AG08396 (cell line): ENCODE results near the gene SCML2.
"Not testable (repeated sequence)": the region's sequence is repeated elsewhere in the genome, so short reads cannot be mapped to it uniquely, and the experiment has no call there.

ENCODE experiments used
- DNase-seq: peaks from one replicate; pipeline ENCODE4 v3.0.0; 2012; ENCODE audit warnings: low spot score, mixed read lengths

SCML2 gene

GRCh38 chrX:18354369-18355223 lies at the start of gene SCML2:
Gene SCML2 (minus strand): TSS chrX:18354688. CDS start chrX:18334071, 20,617 bp downstream.
- peak; percentile 63 for DNase-seq

GRCh38 chrX:18401848-18402213 lies 47.3 kb upstream of the SCML2 start:
- no peak for DNase-seq

GRCh38 chrX:18394477-18394876 lies 40.0 kb upstream of the SCML2 start:
- no peak for DNase-seq

GRCh38 chrX:18390941-18391538 lies 36.6 kb upstream of the SCML2 start:
- peak; percentile 48 for DNase-seq

GRCh38 chrX:18389966-18390365 lies 35.5 kb upstream of the SCML2 start:
- DNase-seq = no peak

- DNase-seq = no peak
Observed at GRCh38 chrX:18377796-18378195, 23.3 kb upstream of the SCML2 start.

- DNase-seq = not testable (repeated sequence)
Observed at GRCh38 chrX:18375131-18375805, 20.8 kb upstream of the SCML2 start.

GRCh38 chrX:18369096-18369495 lies 14.6 kb upstream of the SCML2 start:
- not testable (repeated sequence) for DNase-seq

GRCh38 chrX:18368402-18368801 lies 13.9 kb upstream of the SCML2 start:
- no peak for DNase-seq

- DNase-seq = no peak
Observed at GRCh38 chrX:18360867-18361266, 6.4 kb upstream of the SCML2 start.

- peak; percentile 24 for DNase-seq
Observed at GRCh38 chrX:18353931-18354368, 538 bp downstream of the SCML2 start.

- no peak for DNase-seq
Observed at GRCh38 chrX:18351784-18352183, 2.7 kb downstream of the SCML2 start.

GRCh38 chrX:18348047-18348446 lies 6.4 kb downstream of the SCML2 start:
- DNase-seq = no peak

- DNase-seq = no peak
Observed at GRCh38 chrX:18309401-18309800, 45.1 kb downstream of the SCML2 start.

GRCh38 chrX:18297251-18297650 lies 57.2 kb downstream of the SCML2 start:
- no peak for DNase-seq

GRCh38 chrX:18294893-18295292 lies 59.6 kb downstream of the SCML2 start:
- DNase-seq = no peak

GRCh38 chrX:18291006-18291545 lies 63.4 kb downstream of the SCML2 start:
- DNase-seq = no peak

- no peak for DNase-seq
Observed at GRCh38 chrX:18290200-18290599, 64.3 kb downstream of the SCML2 start.

GRCh38 chrX:18288716-18289115 lies 65.8 kb downstream of the SCML2 start:
- no peak for DNase-seq

- no peak for DNase-seq
Observed at GRCh38 chrX:18286322-18286831, 68.1 kb downstream of the SCML2 start.

GRCh38 chrX:18278449-18278848 lies 76.0 kb downstream of the SCML2 start:
- DNase-seq = no peak

GRCh38 chrX:18272222-18272621 lies 82.3 kb downstream of the SCML2 start:
- no peak for DNase-seq
